Fibroblast of lung (primary cell): ENCODE data around the gene GMCL1. TPM values are rescaled to one million over a fixed set of nuclear protein-coding genes. Genes with fewer than 3 reads are reported as not detected.

ENCODE experiments used
- DNase-seq, 2 donors: peaks; one replicate each; pipeline versions ENCODE4 v3.0.0 to v3.0.0-alpha.2; 2010; ENCODE audit warnings: low read depth in 2 of 2
- H2AFZ ChIP-seq: 2 replicates; pipeline ENCODE4 v1.5.1; 2012; ENCODE audit warnings: low read length, control low read depth, inconsistent platforms
- H3K27ac ChIP-seq: 2 replicates; pipeline ENCODE4 v1.5.1; 2011; ENCODE audit warnings: low read length, control low read depth; ENCODE audit not compliant: insufficient read depth
- H3K27me3 ChIP-seq: 2 replicates; pipeline ENCODE4 v1.5.1; 2011; ENCODE audit warnings: mild to moderate bottlenecking, low read length; ENCODE audit not compliant: control insufficient read depth, insufficient read depth
- H3K36me3 ChIP-seq: 2 replicates; pipeline ENCODE4 v1.5.1; 2011; ENCODE audit warnings: low read length; ENCODE audit not compliant: control insufficient read depth, insufficient read depth
- H3K4me1 ChIP-seq: 2 replicates; pipeline ENCODE4 v1.5.1; 2011; ENCODE audit warnings: low read length; ENCODE audit not compliant: control insufficient read depth, insufficient read depth; ENCODE audit errors: extremely low read depth
- H3K4me2 ChIP-seq: 2 replicates; pipeline ENCODE4 v1.5.1; 2011; ENCODE audit warnings: low read length, control low read depth; ENCODE audit not compliant: insufficient read depth; ENCODE audit errors: extremely low read depth
- H3K4me3 ChIP-seq, 4 experiments: fragments of 200-600 bp in 1 of 4; sonication (generic) in 1 of 4; replicated peaks in 1 of 4; 2 replicates each; pipeline ENCODE4 v1.5.1; 2011 to 2016; ENCODE audit warnings: low read length in 4 of 4, low read depth in 3 of 4, mild to moderate bottlenecking in 3 of 4, control low read depth in 2 of 4, inconsistent platforms in 1 of 4, mixed read lengths in 1 of 4; ENCODE audit not compliant: insufficient read depth in 1 of 4; ENCODE audit errors: control extremely low read depth in 1 of 4
- H3K79me2 ChIP-seq: 2 replicates; pipeline ENCODE4 v1.5.1; 2012; ENCODE audit warnings: mild to moderate bottlenecking, low read length, inconsistent platforms; ENCODE audit not compliant: control insufficient read depth, insufficient read depth
- H3K9ac ChIP-seq: 2 replicates; pipeline ENCODE4 v1.5.1; 2011; ENCODE audit warnings: mild to moderate bottlenecking, low read length, control low read depth; ENCODE audit not compliant: insufficient read depth
- H3K9me3 ChIP-seq: 2 replicates; pipeline ENCODE4 v1.5.1; 2012; ENCODE audit warnings: low read depth, low read length; ENCODE audit not compliant: control insufficient read depth, insufficient read depth
- H4K20me1 ChIP-seq: 2 replicates; pipeline ENCODE4 v1.5.1; 2011; ENCODE audit warnings: low read length; ENCODE audit not compliant: control insufficient read depth, insufficient read depth; ENCODE audit errors: extremely low read depth
- CTCF ChIP-seq, 2 donors: IDR thresholded peaks in 1 of 2; conservative IDR thresholded peaks in 1 of 2; 1 replicate in 1 of 2; 2 replicates in 1 of 2; pipeline ENCODE4 v1.5.1; 2011 to 2012; ENCODE audit warnings: low read length in 2 of 2, control low read depth in 1 of 2, inconsistent platforms in 1 of 2, low read depth in 1 of 2, mild to moderate bottlenecking in 1 of 2
- EZH2 ChIP-seq: IDR thresholded peaks from 2 replicates; pipeline ENCODE4 v1.5.1; 2012; ENCODE audit warnings: low read length, control low read depth, mild to moderate bottlenecking; ENCODE audit errors: missing control alignments
- polyA plus RNA-seq, 2 donors: library from polyadenylated mRNA; depleted of rRNA in 1 of 2; stranded (reverse) in 1 of 2; unstranded in 1 of 2; fragments of >200 nt; gene quantifications; 2 replicates each; pipeline ENCODE4 v1.2.1, GENCODE V29; 2011 to 2012; ENCODE audit warnings: missing spikeins in 1 of 2
- total RNA-seq: library from RNA; depleted of rRNA; stranded (reverse); fragments of >200 nt; gene quantifications from 2 replicates; pipeline ENCODE4 v1.2.1, GENCODE V29; 2014

GMCL1 gene
- total and polyA plus RNA-seq, 2 donors (not counting 1 experiment from before 2014, with no cell fraction given), result 9.1 to 12.4 TPM

GRCh38 chr2:69844560-69844959 is 15.1 kb downstream of the GMCL1 start:
- Histone ChIP-seq H3K4me1 (no peaks in the 10 kb centered on the region), H3K27me3 (no peaks in the 10 kb centered on the region), H3K4me3 (no peak overlapping the region), H4K20me1 (no peaks in the 10 kb centered on the region), H3K36me3 (peaks cover 4% of the 10 kb centered on the region), H3K9me3 (no peaks in the 10 kb centered on the region), H3K27ac (no peak overlapping the region), H3K9ac (no peak overlapping the region), H2AFZ (no peak overlapping the region), H3K4me2 (no peak overlapping the region), H3K79me2 (no peaks in the 10 kb centered on the region)
- no peak for DNase-seq
- TF ChIP-seq EZH2 (no peak), CTCF (conservative IDR thresholded peaks at IDR 0.05 in 1 of 2, IDR thresholded peaks at IDR 0.05 in 1 of 2; ENCODE audit: low read depth in 1 of 2, low read length in 2 of 2) (no peak)

- Histone ChIP-seq H4K20me1 (no peaks in the 10 kb centered on the region), H3K79me2 (no peaks in the 10 kb centered on the region), H2AFZ (no peak overlapping the region), H3K27me3 (no peaks in the 10 kb centered on the region), H3K36me3 (peaks cover 5% of the 10 kb centered on the region), H3K9me3 (no peaks in the 10 kb centered on the region), H3K9ac (no peak overlapping the region), H3K27ac (no peak overlapping the region), H3K4me2 (no peak overlapping the region), H3K4me1 (no peaks in the 10 kb centered on the region), H3K4me3 (no peak overlapping the region)
- DNase-seq, result no peak
- no peak for TF ChIP-seq EZH2
- TF ChIP-seq CTCF (conservative IDR thresholded peaks at IDR 0.05 in 1 of 2, IDR thresholded peaks at IDR 0.05 in 1 of 2; ENCODE audit: low read depth in 1 of 2, low read length in 2 of 2), result no peak
Observed at GRCh38 chr2:69846182-69847067, 17.0 kb downstream of the GMCL1 start.

GRCh38 chr2:69847068-69847828 is 17.8 kb downstream of the GMCL1 start:
- TF ChIP-seq EZH2 (no peak), CTCF (conservative IDR thresholded peaks at IDR 0.05 in 1 of 2, IDR thresholded peaks at IDR 0.05 in 1 of 2; ENCODE audit: low read depth in 1 of 2, low read length in 2 of 2) (no peak)
- H3K79me2 ChIP-seq, result no peaks in the 10 kb centered on the region
- H3K4me2 ChIP-seq, result no peak overlapping the region
- no peaks in the 10 kb centered on the region for H3K27me3 ChIP-seq
- no peak overlapping the region for H3K9ac ChIP-seq
- H3K9me3 ChIP-seq, result no peaks in the 10 kb centered on the region
- H3K27ac ChIP-seq, result no peak overlapping the region
- H4K20me1 ChIP-seq, result no peaks in the 10 kb centered on the region
- no peak overlapping the region for H3K4me3 ChIP-seq
- no peaks in the 10 kb centered on the region for H3K4me1 ChIP-seq
- peaks cover 5% of the 10 kb centered on the region for H3K36me3 ChIP-seq
- no peak overlapping the region for H2AFZ ChIP-seq
- DNase-seq, result no peak
